Measurements from ENCODE around the gene ZNF329.
"Not testable (repeated sequence)": the region's sequence is repeated elsewhere in the genome, so short reads cannot be mapped to it uniquely, and the experiment has no call there.

Gene ZNF329

DNA sequence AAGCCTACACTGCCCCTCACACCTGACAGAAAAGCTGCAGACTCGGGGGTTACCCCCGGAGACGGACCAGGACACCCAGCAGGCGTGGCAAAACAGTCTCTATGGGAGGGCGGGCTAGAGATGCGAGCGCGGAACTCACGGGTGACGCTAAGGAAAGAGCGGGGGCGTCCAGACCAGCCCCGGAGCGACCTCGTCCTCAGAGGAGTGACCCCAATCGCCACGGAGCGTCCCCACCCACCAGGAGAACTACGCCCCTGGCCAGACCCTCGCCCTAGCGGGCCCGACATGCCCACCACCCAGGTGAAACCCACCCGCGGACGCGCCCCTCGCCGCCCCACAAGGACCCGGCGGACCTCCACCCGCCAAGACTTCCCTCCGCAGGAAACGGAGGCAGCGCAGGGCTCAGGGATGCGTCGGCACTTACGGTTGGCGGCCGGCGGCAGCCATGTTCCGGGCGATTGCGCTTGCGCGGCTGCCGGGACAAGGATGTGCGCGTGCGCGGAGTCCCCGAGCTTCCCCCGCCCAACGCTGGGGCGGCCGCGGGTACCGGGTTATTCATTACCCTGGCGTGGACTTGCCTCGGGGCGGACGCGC is at the start of gene ZNF329:
ZNF329 (minus strand) TSS at position 462 of the 594 bp plus-strand sequence. CDS start 21,286 bp downstream, outside the sequence.
- peak; percentile 94 for DNase-seq (ENCODE audit: low spot score)

DNA sequence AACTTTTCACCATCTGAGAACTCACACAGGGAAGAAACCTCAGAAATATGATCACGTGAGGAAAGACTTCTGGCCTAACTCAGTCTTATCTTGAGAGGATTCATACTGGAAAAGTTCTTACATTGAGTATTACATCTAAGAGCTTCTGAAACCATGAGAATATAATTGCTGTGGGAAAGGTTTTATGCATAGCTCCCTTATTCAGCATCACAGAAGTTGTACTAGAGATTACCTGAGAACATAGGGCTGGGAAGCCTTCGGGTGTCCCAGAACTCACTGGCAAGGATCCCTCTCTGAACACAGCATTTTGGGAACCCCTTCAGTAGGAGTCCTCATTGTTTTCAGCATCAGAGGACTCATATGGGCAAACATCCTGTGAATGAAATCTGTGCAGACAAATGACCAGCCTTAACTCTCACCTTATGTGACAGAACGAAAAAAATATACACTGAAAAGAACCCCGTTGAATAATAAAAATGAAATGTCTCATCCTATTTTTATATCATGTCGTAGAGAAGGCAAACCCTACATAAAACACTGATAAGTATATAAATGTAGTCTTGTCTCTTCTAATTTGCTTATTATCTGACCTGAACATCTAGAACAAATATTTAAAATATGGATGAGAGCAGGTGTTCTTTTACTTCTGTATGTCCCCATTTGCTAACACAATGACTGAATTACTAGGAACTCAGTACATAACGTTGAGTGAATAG is 46.5 kb upstream of the ZNF329 start:
- DNase-seq (ENCODE audit: low spot score): no peak

GRCh38 chr19:58183817-58184215 is 33.2 kb upstream of the ZNF329 start:
- DNase-seq (ENCODE audit: low spot score): no peak

DNA sequence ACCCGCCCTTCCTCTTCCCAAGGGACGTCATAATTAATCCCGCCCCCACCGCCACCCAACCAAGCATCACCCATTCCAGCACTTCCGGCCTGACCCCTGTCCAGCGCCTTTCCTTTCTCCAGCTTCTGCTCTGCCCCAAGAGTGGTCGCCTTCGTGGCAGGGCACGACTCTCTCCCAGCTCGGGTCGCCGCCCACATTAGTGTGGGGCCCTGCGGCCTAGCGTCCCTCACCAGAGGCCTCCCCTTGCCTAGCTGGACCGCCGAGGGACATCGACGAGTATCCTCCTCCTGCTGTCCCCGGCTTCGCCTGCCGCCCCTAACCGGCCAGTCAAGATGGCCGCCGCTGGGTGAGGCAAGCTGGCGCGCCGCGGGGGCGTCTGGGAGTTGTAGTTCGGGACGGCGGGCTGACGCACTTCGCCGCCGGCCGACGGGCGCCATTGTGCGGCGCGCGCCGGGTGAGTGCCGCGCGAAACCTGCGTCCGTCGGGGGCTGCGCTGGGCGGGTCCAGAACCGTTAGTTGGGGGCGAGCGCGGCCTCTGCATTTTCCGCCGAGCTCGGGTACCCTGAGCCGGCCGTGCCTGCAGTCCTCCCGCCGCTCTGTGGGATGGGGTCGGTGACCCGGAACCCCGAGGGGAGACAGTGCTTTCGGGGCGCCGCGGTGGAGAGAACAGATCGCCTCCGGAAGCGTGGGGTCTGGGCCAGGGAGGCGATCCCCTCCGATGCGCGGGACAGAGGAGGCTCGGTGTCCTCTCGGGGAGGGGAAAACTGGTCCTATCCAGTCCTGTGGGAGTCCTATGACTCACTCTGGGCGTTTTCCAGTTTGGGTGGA is 32.6 kb upstream of the ZNF329 start, which contains the start of gene ZNF274:
ZNF274 (plus strand) TSS at position 73 of the 828 bp plus-strand sequence. CDS start 905 bp downstream, outside the sequence.
- DNase-seq (ENCODE audit: low spot score): peak; percentile 93

DNA sequence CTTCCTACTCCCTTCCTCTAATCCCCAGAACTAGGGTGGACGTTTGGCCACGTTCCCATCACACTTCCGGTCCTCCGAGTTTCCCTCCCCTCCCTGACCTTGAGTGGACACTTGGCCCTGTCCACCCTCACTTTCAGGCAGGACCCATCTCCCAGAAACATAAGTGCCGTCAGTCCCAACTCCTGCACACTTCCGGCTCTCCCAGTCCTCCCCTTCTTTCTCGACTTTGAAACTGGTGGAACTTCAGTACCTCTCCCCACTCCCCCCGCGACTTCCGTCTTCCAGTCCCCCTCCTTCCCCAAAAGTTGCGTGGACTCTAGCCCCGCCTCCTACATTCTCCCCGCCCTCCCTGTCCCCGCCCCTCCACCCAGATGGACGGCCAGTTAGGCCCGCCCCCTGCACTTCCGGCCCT is 32.0 kb upstream of the ZNF329 start:
- peak; percentile 87 for DNase-seq (ENCODE audit: low spot score)

DNA sequence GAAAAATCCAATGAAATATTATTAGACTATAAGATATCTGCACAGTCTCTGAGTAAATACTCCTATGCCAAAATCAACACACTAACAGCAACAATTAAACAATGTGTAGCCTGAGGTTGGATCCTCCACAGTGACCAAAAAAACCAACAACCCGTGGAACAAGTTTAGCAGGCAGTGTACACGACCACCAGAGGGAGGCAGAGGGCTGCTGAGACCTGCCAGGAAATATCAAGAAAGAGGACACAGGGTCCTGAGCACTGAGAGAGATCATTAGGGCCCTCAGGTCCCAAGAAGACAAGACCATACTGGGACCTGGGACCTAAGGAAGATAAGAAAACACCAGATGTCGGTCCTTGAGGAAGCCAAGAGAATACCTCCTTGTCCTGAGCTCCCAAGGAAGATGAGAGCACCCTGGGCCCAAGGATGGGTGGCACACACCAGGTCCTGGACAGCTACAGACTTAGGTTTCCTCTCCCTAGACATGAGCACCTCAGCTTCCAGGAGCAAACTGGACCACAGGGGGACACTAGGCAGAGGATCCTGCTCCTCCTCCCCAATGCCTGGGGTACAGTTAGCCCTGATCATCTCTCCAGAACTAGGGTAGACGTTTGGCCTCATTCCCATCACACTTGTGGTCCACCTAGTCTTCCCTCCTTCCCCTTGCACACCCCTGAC is 31.4 kb upstream of the ZNF329 start:
- peak; percentile 62 for DNase-seq (ENCODE audit: low spot score)

DNA sequence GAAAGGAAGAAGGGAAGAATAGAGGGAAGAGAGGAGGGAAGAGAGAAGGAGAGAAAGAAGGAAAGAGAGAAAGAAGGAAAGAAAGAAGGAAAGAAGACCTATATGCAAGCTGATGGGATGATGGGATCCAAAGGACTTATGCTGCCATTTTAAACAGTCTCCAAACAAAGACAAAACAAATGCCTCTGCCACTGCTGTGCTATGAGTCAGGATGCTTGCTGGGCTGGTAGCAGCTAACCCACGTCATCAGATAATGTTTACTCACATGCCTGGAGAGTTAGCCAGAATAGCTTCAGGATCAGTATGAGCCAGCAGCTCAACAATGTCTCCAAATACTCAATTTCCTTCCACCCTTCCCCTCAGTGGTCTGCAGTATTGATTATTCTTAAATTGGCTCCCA is 20.3 kb upstream of the ZNF329 start:
- DNase-seq (ENCODE audit: low spot score): no peak

GRCh38 chr19:58166708-58167280 is 16.2 kb upstream of the ZNF329 start:
- no peak for DNase-seq (ENCODE audit: low spot score)

DNA sequence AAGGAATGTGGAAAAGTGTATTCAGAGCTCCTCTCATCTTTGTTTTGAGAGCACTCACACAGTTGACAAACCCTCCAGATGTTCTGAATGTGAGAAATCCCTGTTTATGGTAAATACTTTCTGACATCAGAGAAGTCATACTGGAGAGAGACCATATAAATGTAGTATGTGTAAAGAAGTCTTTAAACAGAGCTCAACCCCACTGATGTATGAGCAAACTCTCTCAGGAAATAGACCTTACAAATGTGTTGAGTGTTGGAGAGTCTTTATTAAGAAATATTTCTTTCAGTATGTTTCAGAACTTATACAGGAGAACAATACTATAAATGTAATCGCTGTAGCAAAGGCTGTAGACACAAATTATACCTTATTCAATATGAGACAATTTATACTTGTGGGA is 15.7 kb upstream of the ZNF329 start:
- no peak for DNase-seq (ENCODE audit: low spot score)

- DNase-seq (ENCODE audit: low spot score): no peak
Measured at GRCh38 chr19:58157045-58157728, 6.6 kb upstream of the ZNF329 start.

DNA sequence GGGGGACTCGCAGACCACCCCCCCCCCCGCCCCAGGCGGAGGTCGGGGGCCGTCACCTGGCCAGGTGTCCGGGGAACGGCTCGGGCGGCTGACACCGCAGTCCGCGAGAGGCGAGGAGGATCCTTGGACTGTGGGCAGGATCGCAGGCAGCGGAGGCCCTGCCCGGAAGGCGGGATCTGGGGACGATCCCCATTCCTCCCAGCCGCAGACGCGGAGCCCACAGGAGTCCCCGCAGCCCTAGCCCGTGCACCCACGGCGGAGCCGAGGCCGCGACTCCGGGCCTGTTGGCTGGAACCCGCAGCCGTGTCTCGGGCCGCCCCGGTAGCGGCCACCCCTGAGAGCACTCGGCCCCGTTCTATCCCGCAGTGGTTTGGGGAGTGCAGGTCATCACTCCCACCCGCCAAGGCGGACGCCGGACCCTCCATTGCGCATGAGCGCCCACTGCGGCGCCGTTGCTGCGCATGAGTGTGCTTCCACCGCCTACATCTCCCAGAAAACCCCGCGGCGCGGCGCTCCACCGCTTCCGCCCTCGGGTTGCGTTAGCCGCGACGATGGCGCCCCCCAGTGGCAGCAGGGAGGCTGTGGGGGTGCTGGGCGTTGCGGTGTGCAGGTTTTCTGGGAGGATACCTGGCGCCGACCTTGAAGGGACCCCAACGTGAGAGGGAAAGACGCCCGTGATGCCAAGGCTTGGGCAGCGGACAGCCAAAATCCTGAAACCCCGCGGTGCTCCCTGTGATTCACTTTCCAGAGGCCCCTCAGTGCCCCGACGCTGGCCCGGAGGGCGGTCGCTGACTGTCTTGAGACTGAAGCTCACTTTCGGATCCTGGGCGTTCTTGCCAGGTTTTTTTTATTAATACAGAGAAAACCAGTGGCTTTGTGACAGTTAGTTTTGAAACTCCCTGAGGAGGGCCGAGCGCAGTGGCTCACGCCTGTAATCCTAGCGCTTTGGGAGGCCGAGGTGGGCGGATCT is 4.4 kb upstream of the ZNF329 start:
- DNase-seq (ENCODE audit: low spot score): peak; percentile 96

- DNase-seq (ENCODE audit: low spot score): no peak
Measured at GRCh38 chr19:58154287-58154678, 3.7 kb upstream of the ZNF329 start.

DNA sequence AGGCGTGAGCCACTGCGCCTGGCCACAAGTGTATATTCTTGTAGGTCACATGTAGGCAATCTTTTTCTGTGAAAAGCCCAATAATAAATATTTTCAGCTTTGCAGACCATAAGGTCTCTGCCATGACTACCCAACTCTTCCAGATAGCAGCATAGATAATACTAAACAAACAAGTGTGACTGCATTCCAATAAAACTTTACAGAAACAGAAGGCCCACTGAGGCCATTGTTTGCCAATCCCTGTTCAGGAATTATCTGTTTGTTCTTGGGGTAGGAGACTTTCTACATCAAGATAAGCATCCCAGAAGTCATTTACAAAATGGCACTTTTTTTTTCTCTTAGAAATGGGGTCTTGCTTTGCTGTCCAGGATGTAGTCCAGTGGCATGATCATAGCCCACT is 2.8 kb upstream of the ZNF329 start:
- DNase-seq (ENCODE audit: low spot score): no peak

DNA sequence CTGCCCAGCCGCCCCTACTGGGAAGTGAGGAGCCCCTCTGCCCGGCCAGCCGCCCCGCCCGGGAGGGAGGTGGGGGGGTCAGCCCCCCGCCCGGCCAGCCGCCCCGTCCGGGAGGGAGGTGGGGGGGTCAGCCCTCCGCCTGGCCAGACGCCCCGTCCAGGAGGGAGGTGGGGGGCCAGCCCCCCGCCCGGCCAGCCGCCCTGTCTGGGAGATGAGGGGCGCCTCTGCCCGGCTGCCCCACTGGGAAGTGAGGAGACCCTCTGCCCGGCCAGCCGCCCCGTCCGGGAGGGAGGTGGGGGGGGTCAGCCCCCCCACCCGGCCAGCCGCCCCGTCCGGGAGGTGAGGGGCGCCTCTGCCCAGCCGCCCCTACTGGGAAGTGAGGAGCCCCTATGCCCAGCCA is 3.1 kb downstream of the ZNF329 start:
- DNase-seq (ENCODE audit: low spot score): not testable (repeated sequence)

- no peak for DNase-seq (ENCODE audit: low spot score)
Measured at GRCh38 chr19:58145849-58146248, 4.7 kb downstream of the ZNF329 start.

DNA sequence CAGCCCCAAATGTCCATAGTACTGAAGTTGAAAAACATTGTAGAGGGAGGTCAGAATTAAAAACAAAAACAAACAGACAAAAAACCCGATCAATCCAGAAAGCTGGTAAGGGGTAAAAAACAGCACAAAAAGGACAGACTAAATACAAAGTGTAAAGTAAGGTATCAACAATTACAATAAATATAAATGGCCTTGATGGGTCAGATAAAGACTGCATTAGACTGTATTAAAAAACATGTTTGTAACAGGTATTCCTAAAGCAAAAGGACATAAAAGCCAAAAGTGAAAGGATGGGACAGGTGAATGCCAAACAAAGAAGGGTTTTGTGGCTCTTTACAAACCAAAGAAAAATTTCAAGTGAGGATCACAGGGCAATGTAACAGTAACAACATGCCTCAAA is 16.3 kb downstream of the ZNF329 start:
- no peak for DNase-seq (ENCODE audit: low spot score)

GRCh38 chr19:58129284-58129683 is 21.3 kb downstream of the ZNF329 start:
- DNase-seq (ENCODE audit: low spot score): no peak

DNA sequence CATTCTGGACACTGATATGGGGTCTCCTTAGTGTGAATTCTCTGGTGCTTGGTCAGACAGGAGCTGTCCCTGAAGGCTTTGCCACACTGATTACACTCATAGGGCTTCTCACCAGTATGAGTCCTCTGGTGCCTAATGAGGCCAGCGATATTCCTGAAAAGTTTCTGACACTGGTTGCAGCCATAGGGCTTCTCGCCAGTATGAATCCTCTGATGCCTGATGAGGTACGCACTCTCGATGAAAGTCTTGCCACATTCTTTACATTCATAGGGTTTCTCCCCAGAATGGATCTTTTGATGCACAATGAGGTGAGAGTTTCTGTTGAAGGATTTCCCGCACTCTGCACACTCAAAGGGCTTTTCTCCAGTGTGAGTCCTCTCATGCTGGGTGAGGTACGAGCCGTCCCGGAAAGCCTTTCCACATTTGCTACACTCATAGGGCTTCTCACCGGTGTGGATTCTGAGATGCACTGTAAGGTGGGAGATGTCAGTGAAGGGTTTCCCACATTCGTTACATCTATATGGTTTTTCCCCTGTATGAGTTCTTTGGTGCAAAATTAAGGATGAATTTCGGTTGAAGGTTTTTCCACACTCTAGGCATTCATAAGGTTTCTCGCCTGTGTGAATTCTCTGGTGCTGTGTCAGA is 22.4 kb downstream of the ZNF329 start:
- no peak for DNase-seq (ENCODE audit: low spot score)

DNA sequence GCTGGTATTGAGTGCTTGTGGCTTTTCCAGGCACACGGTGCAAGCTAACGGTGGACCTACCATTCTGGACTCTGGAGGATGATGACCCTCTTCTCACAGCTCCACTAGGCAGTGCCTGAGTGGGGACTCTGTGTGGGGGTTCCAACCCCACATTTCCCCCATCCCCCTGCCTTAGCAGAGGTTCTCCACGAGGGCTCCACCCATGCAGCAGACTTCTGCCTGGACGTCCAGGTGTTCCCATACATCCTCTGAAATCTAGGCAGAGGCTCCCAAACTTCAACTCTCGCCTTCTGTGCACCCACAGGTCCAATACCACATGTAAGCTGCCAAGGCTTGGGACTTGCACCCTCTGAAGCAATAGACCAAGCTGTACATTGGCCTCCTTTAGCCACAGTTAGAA is 27.2 kb downstream of the ZNF329 start:
- DNase-seq (ENCODE audit: low spot score): no peak

Data from CD4-positive, alpha-beta T cell treated with Interleukin-2 at 100 ng/mL for 4 hours (primary cell).